ENCODE data around the gene IDI1.

- TF ChIP-seq, protein P1, sequence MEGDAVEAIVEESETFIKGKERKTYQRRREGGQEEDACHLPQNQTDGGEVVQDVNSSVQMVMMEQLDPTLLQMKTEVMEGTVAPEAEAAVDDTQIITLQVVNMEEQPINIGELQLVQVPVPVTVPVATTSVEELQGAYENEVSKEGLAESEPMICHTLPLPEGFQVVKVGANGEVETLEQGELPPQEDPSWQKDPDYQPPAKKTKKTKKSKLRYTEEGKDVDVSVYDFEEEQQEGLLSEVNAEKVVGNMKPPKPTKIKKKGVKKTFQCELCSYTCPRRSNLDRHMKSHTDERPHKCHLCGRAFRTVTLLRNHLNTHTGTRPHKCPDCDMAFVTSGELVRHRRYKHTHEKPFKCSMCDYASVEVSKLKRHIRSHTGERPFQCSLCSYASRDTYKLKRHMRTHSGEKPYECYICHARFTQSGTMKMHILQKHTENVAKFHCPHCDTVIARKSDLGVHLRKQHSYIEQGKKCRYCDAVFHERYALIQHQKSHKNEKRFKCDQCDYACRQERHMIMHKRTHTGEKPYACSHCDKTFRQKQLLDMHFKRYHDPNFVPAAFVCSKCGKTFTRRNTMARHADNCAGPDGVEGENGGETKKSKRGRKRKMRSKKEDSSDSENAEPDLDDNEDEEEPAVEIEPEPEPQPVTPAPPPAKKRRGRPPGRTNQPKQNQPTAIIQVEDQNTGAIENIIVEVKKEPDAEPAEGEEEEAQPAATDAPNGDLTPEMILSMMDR (IDR thresholded peaks at IDR 0.05): no peak
- no peak for TF ChIP-seq POLR2A (IDR thresholded peaks at IDR 0.05)
These were observed 46.6 kb upstream of the IDI1 start for GRCh38 chr10:1095498-1095897.
